K562 (cell line): ENCODE measurements around the gene OSM. TPM values are rescaled to one million over a fixed set of nuclear protein-coding genes. Genes with fewer than 3 reads are reported as not detected.

Source experiments
- KLF1 ChIP-seq: fragments of 450-650 bp; IDR thresholded peaks from 2 replicates; pipeline ENCODE4 v1.6.1; 2016; ENCODE audit warnings: missing genetic modification characterization, missing compliant biosample characterization
- MAX ChIP-seq: sonication (generic); formaldehyde crosslinking; IDR thresholded peaks from 2 replicates; pipeline ENCODE4 v1.9.0; 2022; ENCODE audit warnings: mild to moderate bottlenecking, missing genetic modification reagents
- UBTF ChIP-seq, 2 experiments: IDR thresholded peaks; 2 replicates each; pipeline ENCODE4 v1.6.1; 2012; ENCODE audit warnings: improper control_type of control experiment in 2 of 2, low read depth in 2 of 2, low read length in 2 of 2, borderline replicate concordance in 1 of 2
- polyA plus RNA-seq, 8 experiments: library from polyadenylated mRNA; depleted of rRNA in 4 of 8; stranded (reverse) in 5 of 8; unstranded in 3 of 8; fragments of >200 nt; fragmentation: Nextera tagmentation in 2 of 8; fragmentation: Illumina TruSeq in 1 of 8; extraction: Ambion mirVana in 2 of 8; extraction: Trizol in 1 of 8; gene quantifications; 2 replicates each; pipeline versions ENCODE4 v1.2.1 to v1.2.3, GENCODE V29; 2011 to 2014; ENCODE audit warnings: inconsistent platforms in 1 of 8, missing spikeins in 1 of 8
- total RNA-seq, 7 experiments: library from RNA; depleted of rRNA in 6 of 7; stranded (reverse); fragments of >200 nt in 6 of 7; fragmentation: Illumina TruSeq in 2 of 7; extraction: Trizol in 2 of 7; gene quantifications; 2 replicates each; pipeline versions ENCODE4 v1.2.1 to v1.2.3, GENCODE V29; 2011 to 2021; ENCODE audit warnings: low replicate concordance in 1 of 7
- TF ChIP-seq, protein P1 (sequence below): fragments of 250-450 bp; sonication (Bioruptor Pico); IDR thresholded peaks from 2 replicates; pipeline ENCODE4 v1.8.0; 2022; ENCODE audit warnings: inconsistent platforms, mild to moderate bottlenecking, moderate library complexity, borderline replicate concordance

OSM gene
- total and polyA plus RNA-seq, 9 of the 15 experiments (the other 6 are each of a cell fraction or from before 2014, with no cell fraction given): 0.22 TPM; not detected in 8

GRCh38 chr22:30243661-30244060 lies 23.0 kb downstream of the OSM start (continued):
- TF ChIP-seq UBTF (IDR thresholded peaks at IDR 0.05; ENCODE audit: borderline replicate concordance in 1 of 2, low read depth in 2 of 2, low read length in 2 of 2) (no peak), KLF1 (tag) (no peak), MAX (CRISPR knock-in tag) (0 out of 2 replicates have a peak, but pooled peaks have one; percentile 23)
- TF ChIP-seq, protein P1, sequence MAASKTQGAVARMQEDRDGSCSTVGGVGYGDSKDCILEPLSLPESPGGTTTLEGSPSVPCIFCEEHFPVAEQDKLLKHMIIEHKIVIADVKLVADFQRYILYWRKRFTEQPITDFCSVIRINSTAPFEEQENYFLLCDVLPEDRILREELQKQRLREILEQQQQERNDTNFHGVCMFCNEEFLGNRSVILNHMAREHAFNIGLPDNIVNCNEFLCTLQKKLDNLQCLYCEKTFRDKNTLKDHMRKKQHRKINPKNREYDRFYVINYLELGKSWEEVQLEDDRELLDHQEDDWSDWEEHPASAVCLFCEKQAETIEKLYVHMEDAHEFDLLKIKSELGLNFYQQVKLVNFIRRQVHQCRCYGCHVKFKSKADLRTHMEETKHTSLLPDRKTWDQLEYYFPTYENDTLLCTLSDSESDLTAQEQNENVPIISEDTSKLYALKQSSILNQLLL (CRISPR knock-in tag): no peak
